ENCODE measurements around the gene CENPX. TPM values are rescaled to one million over a fixed set of nuclear protein-coding genes. Genes with fewer than 3 reads are reported as not detected.

Gene CENPX
- total RNA-seq, 1 donor from 2014 or later: 41.3 TPM

DNA sequence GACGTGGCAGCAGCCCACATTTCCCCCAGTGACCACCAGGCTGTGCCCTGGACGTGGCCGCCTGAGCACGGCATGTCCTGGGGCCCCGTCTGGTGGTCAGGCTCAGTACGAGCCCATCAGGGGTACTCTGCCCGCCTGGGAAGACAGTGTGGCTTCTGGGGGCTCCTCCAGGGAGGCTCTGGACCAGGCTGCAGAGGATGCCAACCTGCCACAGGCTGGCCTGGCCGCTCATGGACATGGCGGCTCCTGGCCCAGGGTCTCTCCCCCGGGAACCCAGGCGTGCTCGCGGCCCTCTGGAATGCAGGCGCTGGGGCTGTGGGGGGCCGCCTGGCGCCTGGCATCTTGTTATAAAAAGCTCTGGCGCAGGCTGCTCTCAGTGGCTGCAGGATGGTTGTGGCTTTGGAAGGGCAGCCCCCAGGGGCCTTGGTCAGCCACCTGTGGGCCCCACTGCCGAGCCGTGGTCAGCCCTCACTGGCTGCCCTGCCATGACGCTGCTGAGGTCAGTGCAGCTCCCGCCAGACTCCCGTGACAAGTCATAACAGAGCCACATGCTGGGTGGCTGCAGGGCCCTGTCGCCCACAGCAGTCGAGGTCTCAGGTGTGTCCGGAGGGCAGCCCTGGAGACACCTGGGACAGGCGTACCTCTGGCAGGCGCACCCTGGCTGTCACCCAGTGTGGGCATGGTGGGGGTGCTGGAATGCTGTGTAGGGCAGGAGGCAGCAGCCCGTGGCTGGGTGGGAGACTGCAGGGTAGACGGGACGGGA lies 15.0 kb downstream of the CENPX start:
- no peak overlapping the region for H3K4me3 ChIP-seq
- H3K36me3 ChIP-seq: no peaks in the 10 kb centered on the region
- intact Hi-C loops (cut with DNase I): no loop called here
- peak overlapping the region; percentile 56 to 58 for H3K27ac ChIP-seq
- H3K27me3 ChIP-seq: no peaks in the 10 kb centered on the region
- no peak for DNase-seq (ENCODE audit: low spot score in 2 of 2)
- TF ChIP-seq CTCF (IDR thresholded peaks at IDR 0.05): peak in 1 of 3 experiments; percentile 10
- peaks cover 21 to 44% of the 10 kb centered on the region in 2 donors for H3K4me1 ChIP-seq
- H3K9me3 ChIP-seq: no peaks in the 10 kb centered on the region

- intact Hi-C loops (cut with DNase I): no loop called here
- no peaks in the 10 kb centered on the region for H3K36me3 ChIP-seq
- H3K27ac ChIP-seq: peak overlapping the region; percentile 56 to 58
- no peaks in the 10 kb centered on the region for H3K27me3 ChIP-seq
- no peak for DNase-seq (ENCODE audit: low spot score in 2 of 2)
- no peak overlapping the region for H3K4me3 ChIP-seq
- peaks cover 19 to 46% of the 10 kb centered on the region in 2 donors for H3K4me1 ChIP-seq
- no peaks in the 10 kb centered on the region for H3K9me3 ChIP-seq
- no peak for TF ChIP-seq CTCF (IDR thresholded peaks at IDR 0.05)
Observed at GRCh38 chr17:82007228-82007494, 15.5 kb downstream of the CENPX start.

GRCh38 chr17:82006468-82007227 lies 16.0 kb downstream of the CENPX start:
- Histone ChIP-seq H3K4me1 (peaks cover 19 to 46% of the 10 kb centered on the region in 2 donors), H3K27me3 (no peaks in the 10 kb centered on the region), H3K36me3 (no peaks in the 10 kb centered on the region), H3K9me3 (no peaks in the 10 kb centered on the region), H3K27ac (peak overlapping the region; percentile 56 to 58), H3K4me3 (peak overlapping the region in 1 of 2 donors; percentile 9)
- peak in 1 of 2 donors; percentile 80 for DNase-seq (ENCODE audit: low spot score in 2 of 2)
- intact Hi-C loops (cut with DNase I): no loop called here
- TF ChIP-seq CTCF (IDR thresholded peaks at IDR 0.05): no peak

GRCh38 chr17:82005701-82006348 lies 16.9 kb downstream of the CENPX start:
- Histone ChIP-seq H3K27me3 (no peaks in the 10 kb centered on the region), H3K4me3 (no peak overlapping the region), H3K9me3 (no peaks in the 10 kb centered on the region), H3K36me3 (no peaks in the 10 kb centered on the region), H3K4me1 (peaks cover 19 to 46% of the 10 kb centered on the region in 2 donors), H3K27ac (peak overlapping the region in 1 of 2 donors; percentile 85)
- intact Hi-C loops (cut with DNase I): no loop called here
- no peak for TF ChIP-seq CTCF (IDR thresholded peaks at IDR 0.05)
- no peak for DNase-seq (ENCODE audit: low spot score in 2 of 2)

GRCh38 chr17:82004517-82005455 lies 17.9 kb downstream of the CENPX start:
- intact Hi-C loops (cut with DNase I): loop anchor here (1.0 kb wide), 1 partner anchor 18 kb away; the partner anchor contains the start of gene CENPX
- no peak overlapping the region for H3K4me3 ChIP-seq
- H3K4me1 ChIP-seq: peaks cover 19 to 46% of the 10 kb centered on the region in 2 donors
- H3K9me3 ChIP-seq: no peaks in the 10 kb centered on the region
- H3K36me3 ChIP-seq: no peaks in the 10 kb centered on the region
- peak overlapping the region; percentile 76 to 85 for H3K27ac ChIP-seq
- TF ChIP-seq CTCF (IDR thresholded peaks at IDR 0.05): no peak
- DNase-seq (ENCODE audit: low spot score in 2 of 2): no peak
- no peaks in the 10 kb centered on the region for H3K27me3 ChIP-seq
